ENCODE results near the gene IER5L.
"Not testable (repeated sequence)": the region's sequence is repeated elsewhere in the genome, so short reads cannot be mapped to it uniquely, and the experiment has no call there.

The IER5L gene

GRCh38 chr9:129178568-129179382 lies 714 bp upstream of the IER5L start:
- no peak for DNase-seq

DNA sequence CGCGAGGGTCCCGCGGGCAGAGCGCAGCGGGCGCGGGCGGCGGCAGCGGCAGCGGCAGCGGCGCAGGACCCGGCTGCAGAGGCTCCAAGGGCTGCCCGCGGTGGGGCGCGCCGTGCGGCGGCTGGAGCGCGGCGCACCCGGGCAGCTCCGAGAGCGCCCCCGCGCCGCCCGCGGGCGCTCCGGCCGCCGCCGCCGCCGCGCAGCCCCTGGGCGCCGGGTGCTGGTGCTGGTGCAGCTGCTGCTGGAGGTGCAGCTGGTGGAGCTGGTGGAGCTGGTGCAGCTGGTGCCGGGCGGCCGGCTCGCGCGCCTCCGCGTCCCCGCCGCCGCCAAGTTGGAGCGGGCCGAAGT lies 644 bp downstream of the IER5L start:
- no peak for DNase-seq

- peak; percentile 10 for DNase-seq
These were observed 1.2 kb downstream of the IER5L start for GRCh38 chr9:129176701-129177442.

DNA sequence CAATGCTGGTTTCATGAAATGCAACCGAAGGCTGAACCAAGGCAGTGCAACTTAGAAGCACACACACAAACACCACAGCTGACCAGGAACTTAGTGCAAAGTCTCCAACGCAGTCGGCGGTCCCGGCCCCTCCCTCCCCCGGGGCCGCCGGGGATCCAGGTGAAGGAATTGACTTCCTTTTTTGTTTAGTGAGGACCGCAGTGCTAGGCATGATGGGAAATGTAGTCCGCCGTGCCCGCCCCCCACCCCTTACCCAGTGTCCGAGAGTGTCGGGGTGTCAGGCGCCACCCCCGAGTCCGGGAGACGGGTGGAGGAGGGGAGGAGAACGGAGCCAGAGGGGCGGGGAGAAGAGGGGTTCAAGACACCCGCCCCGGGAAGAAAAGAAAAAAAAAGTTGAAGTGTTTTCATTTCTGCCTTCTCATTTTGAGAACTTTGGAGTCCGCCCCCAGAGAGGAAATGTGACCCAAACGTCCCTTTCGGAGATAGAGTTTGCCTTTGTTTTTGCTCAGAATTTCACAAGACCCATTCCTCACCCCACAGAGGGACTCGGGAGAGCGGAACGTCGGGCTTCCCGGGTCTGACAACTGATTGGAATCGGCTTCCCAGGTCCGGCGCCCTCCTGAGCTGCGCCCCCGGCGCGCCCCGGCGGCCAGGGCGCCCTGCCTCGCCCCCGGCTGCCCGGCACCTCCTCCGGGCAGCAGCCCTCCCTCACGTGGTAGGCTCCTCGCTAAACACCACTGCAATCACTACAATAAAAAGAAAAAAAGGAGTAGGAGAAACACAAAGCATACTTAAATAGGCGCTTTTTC lies 2.0 kb downstream of the IER5L start:
- peak; percentile 71 for DNase-seq

- no peak for DNase-seq
These were observed 2.6 kb downstream of the IER5L start for GRCh38 chr9:129175515-129175824.

- DNase-seq: peak; percentile 44
These were observed 3.1 kb downstream of the IER5L start for GRCh38 chr9:129174724-129175514.

- peak; percentile 82 for DNase-seq
These were observed 3.8 kb downstream of the IER5L start for GRCh38 chr9:129174102-129174723.

DNA sequence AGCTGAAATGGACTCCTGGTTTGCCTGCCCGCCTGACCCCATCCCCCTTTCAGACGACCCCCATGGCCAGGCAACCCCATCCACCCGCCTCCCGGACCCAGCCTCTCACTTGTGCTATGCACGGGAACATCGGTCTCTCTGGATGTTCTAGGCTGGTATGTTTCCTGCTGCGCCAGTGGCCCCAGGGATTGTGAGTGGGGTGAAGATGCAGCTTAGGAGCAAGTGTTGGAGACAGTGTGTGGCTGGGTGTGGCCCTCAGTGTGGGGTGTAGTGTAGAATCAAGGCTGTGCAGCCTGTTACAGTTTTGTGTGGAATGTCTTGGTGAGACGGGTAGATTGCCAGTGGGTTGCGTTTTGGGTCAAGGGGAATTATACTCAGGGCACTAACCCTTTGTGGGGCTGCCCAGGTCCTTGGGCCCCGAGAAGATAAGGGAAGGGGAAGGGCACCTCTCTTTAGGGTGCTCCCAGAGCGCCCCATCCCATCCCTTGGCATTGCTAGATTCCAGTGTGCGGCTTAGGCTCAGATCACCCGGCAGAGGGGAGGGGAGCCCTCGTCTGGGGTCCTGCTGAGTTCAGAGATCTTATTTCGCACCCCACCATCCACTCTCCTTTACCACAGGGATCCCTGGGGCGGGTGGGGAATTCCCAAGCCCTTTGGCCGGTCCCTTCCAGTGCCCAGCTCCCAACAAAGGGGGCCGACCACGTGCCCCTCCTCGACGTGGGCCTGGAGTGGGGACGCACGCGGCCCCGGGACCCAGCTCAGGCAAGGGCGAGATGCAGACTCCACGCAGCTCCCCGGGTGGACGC lies 4.6 kb downstream of the IER5L start:
- no peak for DNase-seq

DNA sequence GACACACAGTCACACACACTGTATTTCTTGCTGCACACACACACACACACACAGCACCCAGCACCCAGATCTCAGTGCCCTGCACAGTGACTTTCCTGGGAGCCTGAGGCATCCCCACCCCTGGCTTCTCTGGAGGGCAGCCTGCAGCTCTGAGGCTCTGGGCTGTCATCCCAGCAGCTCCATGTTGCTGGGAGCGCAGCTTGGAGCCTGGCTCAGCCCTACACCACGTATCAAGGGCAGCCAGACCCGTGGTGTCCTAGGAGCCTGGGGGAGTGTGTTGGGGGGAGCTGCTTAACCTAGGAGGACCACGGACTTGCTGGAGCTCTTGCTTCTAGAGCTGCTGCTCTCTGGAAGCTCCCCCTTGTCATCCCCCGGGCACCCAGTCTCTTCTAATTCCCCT lies 5.2 kb downstream of the IER5L start:
- DNase-seq: no peak

GRCh38 chr9:129171993-129172751 lies 5.9 kb downstream of the IER5L start:
- DNase-seq: no peak

DNA sequence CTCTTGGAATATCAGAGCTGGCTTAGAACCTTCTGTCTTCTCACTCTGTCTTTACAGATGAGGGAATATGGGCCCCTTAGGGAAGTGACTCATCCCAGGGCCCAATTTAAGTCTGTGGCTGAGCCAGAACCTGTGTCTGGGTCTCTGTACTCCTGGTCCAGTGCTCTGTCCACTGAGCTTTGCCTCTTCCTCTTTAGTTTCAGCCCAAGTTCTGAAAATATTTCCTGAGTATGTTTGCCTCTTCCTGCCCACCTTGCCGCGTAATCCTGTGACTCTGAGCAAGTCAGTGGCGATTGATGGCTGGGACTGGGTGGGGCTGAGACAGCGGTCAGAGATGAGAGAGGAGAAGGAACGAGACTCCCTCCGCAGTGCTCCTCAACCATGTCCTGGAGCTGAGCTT lies 7.8 kb downstream of the IER5L start:
- no peak for DNase-seq

- DNase-seq: no peak
These were observed 11.2 kb downstream of the IER5L start for GRCh38 chr9:129166623-129167557.

DNA sequence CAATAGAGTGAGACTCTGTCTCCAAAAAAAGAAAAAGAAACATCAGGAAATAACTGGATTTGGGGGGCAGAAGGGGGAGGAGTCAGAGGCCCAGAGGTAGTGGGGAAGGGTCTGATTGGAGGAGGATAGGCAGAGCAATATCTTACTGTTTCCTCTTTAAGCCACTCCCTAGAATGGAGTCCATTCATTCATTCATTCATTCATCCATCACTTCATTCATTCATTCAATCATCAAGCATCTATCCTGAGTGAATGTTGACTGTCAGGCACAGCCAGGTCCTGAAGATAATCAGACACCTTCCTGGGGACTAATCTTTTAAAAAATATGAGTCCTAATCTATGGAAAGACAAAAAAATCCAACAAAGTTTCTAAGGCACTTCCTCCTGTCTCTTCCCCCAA lies 12.9 kb downstream of the IER5L start:
- no peak for DNase-seq

DNA sequence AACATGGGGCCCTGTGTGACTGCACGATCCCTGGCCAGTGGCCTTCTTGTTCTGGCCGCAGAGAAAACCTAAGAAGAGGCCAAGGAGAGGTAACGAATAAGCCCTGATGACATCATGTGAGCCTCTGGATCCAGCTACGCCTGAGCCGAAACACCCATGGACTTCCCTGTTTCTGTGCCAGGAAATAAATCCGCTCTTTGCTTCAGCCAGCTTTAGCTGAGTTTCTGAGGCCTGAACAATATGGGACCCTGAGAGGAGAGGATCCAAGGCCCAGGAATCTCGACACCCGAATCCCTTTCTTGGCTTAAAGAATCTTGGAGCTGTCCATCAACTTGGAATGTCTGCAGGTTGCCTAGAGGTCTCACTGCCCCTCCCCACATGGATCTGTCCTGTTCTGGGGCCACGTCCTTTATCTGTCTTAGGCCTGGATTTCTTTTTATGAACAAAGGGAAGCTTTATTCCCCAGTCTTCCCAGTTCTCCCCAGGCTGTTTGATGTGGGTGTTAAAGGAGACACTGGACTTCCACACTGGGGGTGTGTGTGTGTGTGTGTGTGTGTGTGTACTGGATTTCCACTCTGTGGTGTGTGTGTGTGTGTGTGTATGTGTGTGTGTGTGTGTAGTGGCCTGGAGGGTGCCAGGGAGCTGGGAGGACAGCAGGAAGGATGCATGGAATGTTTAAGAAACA lies 13.7 kb downstream of the IER5L start:
- DNase-seq: no peak

- no peak for DNase-seq
These were observed 14.3 kb downstream of the IER5L start for GRCh38 chr9:129163753-129164152.

GRCh38 chr9:129163198-129163670 lies 14.8 kb downstream of the IER5L start:
- DNase-seq: not testable (repeated sequence)

DNA sequence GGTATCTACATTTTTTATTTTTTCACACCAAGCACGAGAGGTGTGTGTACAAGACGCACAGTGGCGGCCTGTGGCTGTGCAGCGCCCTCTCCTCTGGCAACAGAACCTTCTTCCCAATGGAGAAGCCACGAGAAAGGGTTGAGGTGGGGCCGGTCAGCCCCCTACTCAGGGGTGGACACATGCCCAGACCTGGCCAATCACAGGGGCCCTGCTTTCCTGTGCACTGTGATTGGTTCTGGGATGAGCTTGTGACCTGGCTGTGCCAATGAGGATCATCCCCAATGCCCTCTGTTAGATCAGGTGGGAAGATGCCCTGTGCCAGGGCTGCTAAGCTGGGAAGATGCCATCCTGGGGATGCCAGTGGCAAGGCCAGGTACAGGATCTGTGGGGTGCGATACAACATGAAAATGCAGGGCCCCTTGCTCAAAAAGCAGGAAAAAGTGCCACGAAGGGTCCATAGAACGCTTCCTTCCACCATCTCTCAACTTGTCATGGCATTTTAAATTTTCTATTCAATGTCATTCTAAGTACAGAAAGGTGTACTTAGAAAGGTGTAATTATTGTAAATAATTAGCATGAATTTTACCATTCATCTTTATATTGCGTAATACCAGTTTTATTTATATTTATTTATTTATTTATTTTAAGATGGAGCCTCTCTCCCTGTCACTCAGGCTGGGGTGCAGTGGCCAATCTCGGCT lies 15.4 kb downstream of the IER5L start:
- no peak for DNase-seq

DNA sequence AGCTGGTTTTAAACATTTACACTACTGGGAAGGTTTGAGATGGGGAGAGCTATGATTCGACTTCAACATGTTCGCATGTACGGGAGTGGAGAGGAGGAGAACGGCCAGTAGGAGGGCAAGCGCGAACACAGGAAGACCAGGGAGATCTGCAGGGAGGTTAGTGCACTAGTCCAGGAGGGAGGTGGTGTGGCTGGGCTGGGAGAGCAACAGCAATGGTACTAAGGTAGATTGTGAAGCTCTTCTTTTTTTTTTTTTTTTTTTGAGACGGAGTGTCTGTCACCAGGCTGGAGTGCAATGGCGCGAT lies 16.6 kb downstream of the IER5L start:
- no peak for DNase-seq

Measured in CD4-positive, alpha-beta T cell treated with Interleukin-17A for 1 hour (primary cell).